ENCODE measurements around the gene RABGAP1L. TPM values are rescaled to one million over a fixed set of nuclear protein-coding genes. Genes with fewer than 3 reads are reported as not detected.
A peak's percentile ranks its signal among the peaks of the same experiment; 100 is the strongest.

Gene RABGAP1L
- total and polyA plus RNA-seq, 10 of the 15 experiments (the other 5 are each of a cell fraction or from before 2014, with no cell fraction given) = 5.8 to 194 (median 113) TPM

- ChIA-PET RAD21 (ENCODE audit: unreplicated experiment) (interaction anchor here (0.6 to 5.0 kb wide), 12 partner anchors 20 to 171 kb away, joined by 3 to 58 read pairs (median 4); partner anchors contain the start of gene CACYBP), CTCF (interaction anchor here (0.6 to 4.0 kb wide), 20 partner anchors 11 to 328 kb away, joined by 3 to 38 read pairs (median 4); partner anchors contain the start of gene CACYBP), SMC1A (ENCODE audit: uncharacterized antibody, unreplicated experiment) (interaction anchor here (0.6 to 3.7 kb wide), 11 partner anchors 10 to 1201 kb away, joined by 3 to 33 read pairs (median 5); partner anchors contain the start of gene CACYBP), POLR2A (interaction anchor here (0.5 to 4.2 kb wide), 17 partner anchors 9 to 1355 kb away, joined by 3 to 45 read pairs (median 5); partner anchors contain the start of gene CACYBP)
- DNase-seq (ENCODE audit: low read depth, low spot score) = peak; percentile 95
- WGBS (ENCODE audit: insufficient coverage, insufficient replicate concordance, low lambda C conversion rate, missing lambda C conversion rate) = 2% methylated on average over 42 of the region's 42 CpGs
- in situ Hi-C loops (cut with MboI) (no loop called here), intact Hi-C loops (cut with micrococcal nuclease; ENCODE audit: unreplicated experiment) (loop anchor here (1.0 kb wide), 1 partner anchor 24 kb away; the partner anchor contains the start of gene CACYBP)
- H3K27me3 ChIP-seq (replicated peaks in 1 of 2; ENCODE audit: control insufficient read depth in 2 of 2, insufficient read depth in 2 of 2, low read length in 1 of 2) = no peaks in the 10 kb centered on the region
- H2AFZ ChIP-seq (ENCODE audit: control insufficient read depth, low read depth, low read length) = peak within 1 kb of the TSS; percentile 95
- H3K4me1 ChIP-seq (ENCODE audit: control insufficient read depth, insufficient read depth, low read length) = no peaks in the 10 kb centered on the region; the same call in 1 of the 2 replicates
- H3K79me2 ChIP-seq (ENCODE audit: control insufficient read depth, insufficient read depth, low read length) = peaks cover 26% of the 10 kb centered on the region
- no peaks in the 10 kb centered on the region for H4K20me1 ChIP-seq (ENCODE audit: control insufficient read depth, insufficient read depth)
- H3K9me3 ChIP-seq (replicated peaks; ENCODE audit: control insufficient read depth, insufficient read depth, low read length) = no peaks in the 10 kb centered on the region; the same call in 2 of the 3 replicates
- BruUV-seq (replicated peaks) = TSS peak; percentile 80
- FAIRE-seq = peak; percentile 98
- H3K9ac ChIP-seq (ENCODE audit: control insufficient read depth, insufficient read depth, low read length) = peak within 1 kb of the TSS; percentile 90
- peak within 1 kb of the TSS; percentile 90 for H3K27ac ChIP-seq (ENCODE audit: control insufficient read depth, insufficient read depth)
- peak; percentile 98 for ATAC-seq
- no peaks in the 10 kb centered on the region for H3K36me3 ChIP-seq (ENCODE audit: control insufficient read depth in 2 of 2, insufficient read depth in 2 of 2, low read length in 1 of 2)
- peak within 1 kb of the TSS; percentile 77 for H3K4me2 ChIP-seq (ENCODE audit: control insufficient read depth, insufficient read depth)
- H3K4me3 ChIP-seq = peak within 1 kb of the TSS; percentile 89
- no peak for TF ChIP-seq NFXL1 (IDR thresholded peaks at IDR 0.05; ENCODE audit: borderline replicate concordance)
- TF ChIP-seq KDM1A (IDR thresholded peaks at IDR 0.05; ENCODE audit: borderline replicate concordance) = no peak
- TF ChIP-seq, protein P1, sequence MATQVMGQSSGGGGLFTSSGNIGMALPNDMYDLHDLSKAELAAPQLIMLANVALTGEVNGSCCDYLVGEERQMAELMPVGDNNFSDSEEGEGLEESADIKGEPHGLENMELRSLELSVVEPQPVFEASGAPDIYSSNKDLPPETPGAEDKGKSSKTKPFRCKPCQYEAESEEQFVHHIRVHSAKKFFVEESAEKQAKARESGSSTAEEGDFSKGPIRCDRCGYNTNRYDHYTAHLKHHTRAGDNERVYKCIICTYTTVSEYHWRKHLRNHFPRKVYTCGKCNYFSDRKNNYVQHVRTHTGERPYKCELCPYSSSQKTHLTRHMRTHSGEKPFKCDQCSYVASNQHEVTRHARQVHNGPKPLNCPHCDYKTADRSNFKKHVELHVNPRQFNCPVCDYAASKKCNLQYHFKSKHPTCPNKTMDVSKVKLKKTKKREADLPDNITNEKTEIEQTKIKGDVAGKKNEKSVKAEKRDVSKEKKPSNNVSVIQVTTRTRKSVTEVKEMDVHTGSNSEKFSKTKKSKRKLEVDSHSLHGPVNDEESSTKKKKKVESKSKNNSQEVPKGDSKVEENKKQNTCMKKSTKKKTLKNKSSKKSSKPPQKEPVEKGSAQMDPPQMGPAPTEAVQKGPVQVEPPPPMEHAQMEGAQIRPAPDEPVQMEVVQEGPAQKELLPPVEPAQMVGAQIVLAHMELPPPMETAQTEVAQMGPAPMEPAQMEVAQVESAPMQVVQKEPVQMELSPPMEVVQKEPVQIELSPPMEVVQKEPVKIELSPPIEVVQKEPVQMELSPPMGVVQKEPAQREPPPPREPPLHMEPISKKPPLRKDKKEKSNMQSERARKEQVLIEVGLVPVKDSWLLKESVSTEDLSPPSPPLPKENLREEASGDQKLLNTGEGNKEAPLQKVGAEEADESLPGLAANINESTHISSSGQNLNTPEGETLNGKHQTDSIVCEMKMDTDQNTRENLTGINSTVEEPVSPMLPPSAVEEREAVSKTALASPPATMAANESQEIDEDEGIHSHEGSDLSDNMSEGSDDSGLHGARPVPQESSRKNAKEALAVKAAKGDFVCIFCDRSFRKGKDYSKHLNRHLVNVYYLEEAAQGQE (IDR thresholded peaks at IDR 0.05; ENCODE audit: low read depth, low read length) = no peak
- peak; percentile 76 for TF ChIP-seq FOXK2 (IDR thresholded peaks at IDR 0.05)
- TF ChIP-seq SIN3A (IDR thresholded peaks at IDR 0.05; ENCODE audit: low read depth, low read length) = peak; percentile 83; the same call in 1 of the 2 replicates
- no peak for TF ChIP-seq HDGF (IDR thresholded peaks at IDR 0.05)
- TF ChIP-seq JUNB (IDR thresholded peaks at IDR 0.05) = no peak
- TF ChIP-seq RELA (IDR thresholded peaks at IDR 0.05; ENCODE audit: borderline replicate concordance, partially characterized antibody) = peak; percentile 29
- no peak for TF ChIP-seq RBBP5 (conservative IDR thresholded peaks at IDR 0.05)
- peak; percentile 11; the same call in 1 of the 2 replicates for TF ChIP-seq NR2F1 (conservative IDR thresholded peaks at IDR 0.05)
- TF ChIP-seq USF2 (IDR thresholded peaks at IDR 0.05; ENCODE audit: borderline replicate concordance, low read depth, low read length) = no peak; the same call in 1 of the 2 replicates
- TF ChIP-seq BMI1 (IDR thresholded peaks at IDR 0.05; ENCODE audit: borderline replicate concordance) = no peak
- TF ChIP-seq ZNF217 (IDR thresholded peaks at IDR 0.05) = no peak
- TF ChIP-seq IRF4 (IDR thresholded peaks at IDR 0.05; ENCODE audit: low read depth, low read length) = peak; percentile 53; the same call in 1 of the 2 replicates
- peak; percentile 92 for TF ChIP-seq TAF1 (IDR thresholded peaks at IDR 0.05; ENCODE audit: borderline replicate concordance, low read depth, low read length)
- TF ChIP-seq RAD51 (IDR thresholded peaks at IDR 0.05) = no peak
- TF ChIP-seq, protein P2, sequence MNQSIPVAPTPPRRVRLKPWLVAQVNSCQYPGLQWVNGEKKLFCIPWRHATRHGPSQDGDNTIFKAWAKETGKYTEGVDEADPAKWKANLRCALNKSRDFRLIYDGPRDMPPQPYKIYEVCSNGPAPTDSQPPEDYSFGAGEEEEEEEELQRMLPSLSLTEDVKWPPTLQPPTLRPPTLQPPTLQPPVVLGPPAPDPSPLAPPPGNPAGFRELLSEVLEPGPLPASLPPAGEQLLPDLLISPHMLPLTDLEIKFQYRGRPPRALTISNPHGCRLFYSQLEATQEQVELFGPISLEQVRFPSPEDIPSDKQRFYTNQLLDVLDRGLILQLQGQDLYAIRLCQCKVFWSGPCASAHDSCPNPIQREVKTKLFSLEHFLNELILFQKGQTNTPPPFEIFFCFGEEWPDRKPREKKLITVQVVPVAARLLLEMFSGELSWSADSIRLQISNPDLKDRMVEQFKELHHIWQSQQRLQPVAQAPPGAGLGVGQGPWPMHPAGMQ (IDR thresholded peaks at IDR 0.05; ENCODE audit: borderline replicate concordance) = peak; percentile 73; the same call in 1 of the 2 replicates
- TF ChIP-seq SMAD1 (IDR thresholded peaks at IDR 0.05; ENCODE audit: low read depth, partially characterized antibody) = peak; percentile 82
- TF ChIP-seq EED (IDR thresholded peaks at IDR 0.05; ENCODE audit: low read depth) = peak; percentile 64; the same call in 1 of the 2 replicates
Measured at GRCh38 chr1:175023043-175023921, 864.0 kb downstream of the RABGAP1L start, which contains the start of gene MRPS14. MRPS14 (minus strand) TSS chr1:175023425; CDS start chr1:175023408, 17 bp downstream.

Measured in GM12878 (cell line).